GM20431 (cell line): ENCODE data around the gene SAC3D1.
"Not testable (repeated sequence)": the region's sequence is repeated elsewhere in the genome, so short reads cannot be mapped to it uniquely, and the experiment has no call there.

Source experiments
- in situ Hi-C: fragments of 300-500 bp; cut with MseI, MboI; formaldehyde crosslinking; loops from one replicate; pipeline ENCODE4 v1.15.0; 2020; ENCODE audit warnings: low sequenced_read_pairs; ENCODE audit not compliant: unreplicated experiment

The SAC3D1 gene

DNA sequence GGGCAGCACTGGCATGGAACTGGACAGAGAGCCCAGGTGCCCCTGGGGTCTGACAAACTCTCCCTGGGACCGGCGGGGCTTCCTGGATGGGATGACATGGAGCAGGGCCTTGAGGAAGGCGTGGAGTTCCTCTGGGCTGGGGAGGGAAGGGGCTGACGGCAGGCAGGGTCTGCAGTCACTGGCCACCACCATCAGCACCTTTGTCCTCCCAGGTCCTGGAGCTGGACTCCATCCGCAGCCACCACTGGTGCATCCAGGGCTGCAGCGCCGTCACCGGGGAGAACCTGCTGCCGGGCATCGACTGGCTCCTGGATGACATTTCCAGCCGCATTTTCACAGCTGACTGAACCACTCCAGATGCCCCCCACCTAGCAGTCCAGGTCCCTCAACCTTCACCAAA, 19.5 kb upstream of the SAC3D1 start:
- in situ Hi-C loops: no loop called here

- in situ Hi-C loops: not testable (repeated sequence)
These were observed 17.5 kb upstream of the SAC3D1 start for GRCh38 chr11:65023502-65023901.

GRCh38 chr11:65026810-65027209, 14.2 kb upstream of the SAC3D1 start:
- in situ Hi-C loops: no loop called here

DNA sequence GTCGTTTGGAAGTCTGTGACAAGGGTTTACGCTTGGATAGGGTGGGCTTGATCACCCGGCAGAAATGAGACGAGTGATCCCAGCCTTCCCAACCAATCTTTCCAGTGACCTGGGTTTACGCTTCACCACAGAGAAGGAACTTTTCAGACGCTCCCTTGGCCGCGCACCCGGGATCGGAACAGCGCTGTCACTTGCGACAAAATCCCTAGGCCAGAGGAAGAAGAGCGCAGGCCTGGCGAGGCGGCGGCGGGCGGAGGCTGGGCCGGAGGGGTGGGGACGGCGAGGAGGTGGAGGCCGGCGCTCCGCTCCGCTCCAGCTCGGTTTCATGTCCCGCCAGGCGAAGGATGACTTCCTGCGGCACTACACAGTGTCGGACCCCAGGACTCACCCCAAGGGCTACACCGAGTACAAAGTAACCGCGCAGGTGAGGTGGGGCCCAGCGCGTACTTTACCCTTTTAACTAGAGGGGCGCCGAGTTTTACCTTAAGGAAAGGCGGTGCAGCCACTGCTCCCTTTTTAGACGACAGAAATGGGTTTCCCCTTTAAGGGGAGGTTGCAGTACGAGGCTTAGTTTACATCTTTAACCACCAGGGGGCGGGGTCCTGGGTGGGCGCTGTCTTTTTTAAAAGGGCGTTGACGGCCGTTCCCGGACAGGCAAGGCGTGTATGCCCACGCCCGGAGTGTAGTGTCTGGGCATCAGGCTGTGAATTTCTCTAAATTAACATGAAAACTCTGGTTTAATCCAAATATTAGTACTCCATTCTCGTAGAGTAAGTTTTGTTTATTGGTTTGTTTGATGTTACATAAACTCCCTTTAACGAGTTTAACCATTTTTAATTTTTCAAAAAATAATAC, 13.6 kb upstream of the SAC3D1 start, which contains the start of gene SNX15:
Gene SNX15, plus strand, starts transcription at position 227 of the 855 bp plus-strand sequence. Its CDS starts 99 bp downstream, at position 326.
- in situ Hi-C loops: no loop called here

DNA sequence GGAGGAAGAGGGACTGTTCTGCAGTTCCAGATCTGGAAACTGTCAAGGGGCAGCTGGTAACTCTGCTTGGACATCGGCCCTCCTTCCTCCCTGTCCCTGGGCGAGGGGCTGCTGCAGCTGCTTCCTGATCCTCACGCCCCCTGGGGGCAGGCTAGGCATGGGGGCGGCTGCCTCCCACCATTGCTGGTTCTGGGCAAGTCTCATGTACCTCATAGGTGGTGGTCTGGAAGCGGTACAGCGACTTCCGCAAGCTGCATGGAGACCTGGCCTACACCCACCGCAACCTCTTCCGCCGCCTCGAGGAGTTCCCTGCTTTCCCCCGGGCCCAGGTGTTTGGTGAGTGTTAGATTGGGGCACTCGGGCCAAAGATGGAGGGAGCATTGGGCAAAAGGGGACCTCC, 8.8 kb upstream of the SAC3D1 start:
- in situ Hi-C loops: no loop called here

GRCh38 chr11:65034423-65034822, 6.6 kb upstream of the SAC3D1 start:
- in situ Hi-C loops: no loop called here

DNA sequence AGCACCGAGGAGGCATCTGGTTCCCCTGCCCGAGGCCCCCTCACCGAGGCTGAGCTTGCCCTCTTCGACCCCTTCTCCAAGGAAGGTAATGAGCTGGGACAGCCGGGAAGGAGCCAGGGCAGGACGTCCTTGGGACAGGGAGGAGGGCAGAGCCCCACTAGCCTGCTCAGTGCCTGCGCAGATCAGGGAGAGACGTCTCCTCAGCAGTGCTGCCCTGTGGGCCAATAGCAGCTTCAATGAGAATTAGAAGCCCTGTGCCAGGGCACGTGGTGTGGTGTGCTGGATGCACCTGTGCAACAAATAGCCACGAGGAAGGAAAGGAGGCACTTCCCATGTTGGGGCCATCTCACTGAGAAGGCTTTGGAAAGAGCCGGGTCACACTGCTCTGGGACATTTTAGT, 5.4 kb upstream of the SAC3D1 start:
- in situ Hi-C loops: no loop called here

- in situ Hi-C loops: no loop called here
These were observed 4.1 kb upstream of the SAC3D1 start for GRCh38 chr11:65036931-65037330.

- in situ Hi-C loops: no loop called here
These were observed 527 bp upstream of the SAC3D1 start for GRCh38 chr11:65040520-65040846.

DNA sequence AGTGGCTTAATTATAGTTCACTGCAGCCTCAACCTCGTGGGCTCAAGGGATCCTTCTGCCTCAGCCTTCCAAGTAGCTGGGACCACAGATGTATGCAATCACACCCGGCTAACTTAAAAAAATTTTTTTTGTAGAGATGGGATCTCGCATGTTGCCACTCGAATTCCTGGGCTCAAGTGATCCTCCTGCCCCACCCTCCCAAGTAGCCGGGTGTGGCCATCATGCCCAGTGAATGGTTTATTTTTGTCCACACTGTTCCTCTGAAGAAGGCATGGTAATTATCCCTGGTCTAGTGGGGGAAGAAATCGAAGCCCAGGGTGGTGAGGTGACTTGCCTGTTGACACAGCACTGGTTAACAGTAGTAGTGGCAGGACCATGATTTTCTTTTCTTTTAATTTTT, 1.9 kb downstream of the SAC3D1 start:
- in situ Hi-C loops: no loop called here

GRCh38 chr11:65043881-65044501, 3.0 kb downstream of the SAC3D1 start:
- in situ Hi-C loops: no loop called here

- in situ Hi-C loops: no loop called here
These were observed 4.1 kb downstream of the SAC3D1 start for GRCh38 chr11:65045061-65045460.

DNA sequence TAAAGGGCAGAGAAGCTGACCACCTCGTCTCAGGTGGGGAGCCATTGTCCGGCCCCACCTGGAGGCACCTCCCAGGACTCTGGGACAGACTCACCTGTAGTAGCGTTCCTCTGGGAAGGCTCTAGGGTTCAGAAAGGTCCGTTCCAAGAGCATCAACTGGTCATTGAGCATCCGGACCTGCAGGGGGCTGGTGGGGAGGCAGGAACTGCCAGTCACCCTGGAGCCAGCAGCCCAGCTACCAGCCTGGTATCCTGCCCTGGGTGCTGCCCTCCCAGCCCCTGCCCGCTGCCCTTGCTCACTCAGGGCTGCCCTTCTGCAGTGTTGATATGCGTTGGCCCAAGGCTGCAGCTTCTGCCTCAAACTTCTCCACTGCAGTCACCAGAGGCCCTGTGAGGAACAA, 4.7 kb downstream of the SAC3D1 start:
- in situ Hi-C loops: no loop called here

- in situ Hi-C loops: no loop called here
These were observed 6.8 kb downstream of the SAC3D1 start for GRCh38 chr11:65047581-65048422.

DNA sequence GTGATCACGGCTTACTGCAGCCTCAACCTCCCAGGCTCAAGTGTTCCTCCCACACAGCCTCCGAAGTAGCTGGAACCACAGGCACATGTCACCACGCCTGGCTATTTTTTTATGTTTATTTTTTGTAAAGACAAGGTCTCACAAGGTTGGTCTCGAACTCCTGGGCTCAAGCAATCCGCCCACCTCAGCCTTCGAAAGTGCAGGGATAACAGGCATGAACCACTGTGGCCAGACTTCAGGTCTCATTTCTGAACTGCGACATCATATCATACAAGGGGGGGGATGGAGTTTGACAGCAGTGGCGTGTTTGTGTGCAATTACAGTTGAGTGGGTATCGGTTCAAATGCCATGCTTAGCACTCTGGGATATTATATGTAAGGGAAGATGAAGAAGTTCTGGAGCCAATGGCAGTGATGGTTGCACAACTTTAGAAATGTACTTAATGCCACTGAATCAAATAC, 10.4 kb downstream of the SAC3D1 start:
- in situ Hi-C loops: no loop called here

- in situ Hi-C loops: no loop called here
These were observed 13.0 kb downstream of the SAC3D1 start for GRCh38 chr11:65053827-65054508.

GRCh38 chr11:65055538-65055937, 14.5 kb downstream of the SAC3D1 start:
- in situ Hi-C loops: no loop called here

DNA sequence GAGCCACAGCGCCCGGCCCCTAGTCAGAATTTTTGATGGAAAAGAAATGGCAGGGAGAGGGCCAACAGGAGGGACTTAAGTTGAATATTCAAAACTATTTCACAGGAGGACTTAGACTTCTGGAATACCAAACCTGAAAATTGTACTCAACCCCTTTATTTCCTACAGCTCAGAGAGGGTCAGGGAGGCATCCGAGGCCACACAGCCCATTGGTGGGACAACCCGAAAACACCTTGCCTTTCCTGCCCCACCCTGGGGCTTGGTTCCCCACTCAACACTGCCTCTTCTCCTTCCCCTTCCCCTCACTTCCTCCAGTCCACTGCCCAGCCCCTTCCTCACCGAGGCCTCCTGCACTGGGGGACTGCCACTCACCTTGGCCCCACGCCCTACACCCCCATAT, 16.0 kb downstream of the SAC3D1 start:
- in situ Hi-C loops: no loop called here

GRCh38 chr11:65057526-65057925, 16.5 kb downstream of the SAC3D1 start:
- in situ Hi-C loops: no loop called here

DNA sequence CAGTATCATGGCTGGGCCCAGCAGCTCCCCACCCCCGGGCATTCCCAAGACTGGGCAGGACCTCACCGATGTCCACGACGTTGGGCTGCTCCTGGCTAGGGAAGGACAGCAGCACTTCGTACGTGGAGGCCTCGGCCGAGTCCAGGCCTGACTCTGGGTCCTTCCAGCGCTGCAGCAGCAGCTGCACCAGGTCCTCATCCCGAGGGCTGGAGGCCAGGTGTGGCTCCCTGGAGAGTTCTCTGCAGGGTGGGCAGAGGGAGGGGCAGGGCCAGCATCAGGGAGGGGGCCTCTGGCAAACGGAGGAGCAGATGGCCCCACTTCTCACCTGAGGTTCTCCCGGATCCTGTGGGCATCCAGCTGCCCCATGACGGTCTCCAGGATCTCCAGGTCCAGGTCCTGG, 17.0 kb downstream of the SAC3D1 start:
- in situ Hi-C loops: no loop called here
